CD4-positive, alpha-beta T cell treated with Interleukin-4 for 4 hours (primary cell): ENCODE results near the gene PHF20.
"Not testable (repeated sequence)": the region's sequence is repeated elsewhere in the genome, so short reads cannot be mapped to it uniquely, and the experiment has no call there.

Experiments used
- DNase-seq: peaks from one replicate; pipeline ENCODE4 v3.0.0-alpha.2; 2020

PHF20 gene

GRCh38 chr20:35891375-35891774 is 119.6 kb downstream of the PHF20 start:
- no peak for DNase-seq

- DNase-seq: no peak
These were observed 121.1 kb downstream of the PHF20 start for GRCh38 chr20:35892871-35893270.

GRCh38 chr20:35893942-35894341 is 122.1 kb downstream of the PHF20 start:
- DNase-seq: no peak

- DNase-seq: not testable (repeated sequence)
These were observed 123.7 kb downstream of the PHF20 start for GRCh38 chr20:35895516-35895915.

- no peak for DNase-seq
These were observed 127.2 kb downstream of the PHF20 start for GRCh38 chr20:35899064-35899463.

- DNase-seq: not testable (repeated sequence)
These were observed 129.4 kb downstream of the PHF20 start for GRCh38 chr20:35901230-35901629.

GRCh38 chr20:35901678-35902544 is 130.1 kb downstream of the PHF20 start:
- DNase-seq: no peak

GRCh38 chr20:35902545-35902941 is 130.7 kb downstream of the PHF20 start:
- DNase-seq: no peak

GRCh38 chr20:35903843-35904242 is 132.0 kb downstream of the PHF20 start:
- no peak for DNase-seq

- DNase-seq: no peak
These were observed 133.3 kb downstream of the PHF20 start for GRCh38 chr20:35904982-35905663.

- no peak for DNase-seq
These were observed 135.3 kb downstream of the PHF20 start for GRCh38 chr20:35907017-35907701.

GRCh38 chr20:35908007-35908406 is 136.2 kb downstream of the PHF20 start:
- no peak for DNase-seq

- no peak for DNase-seq
These were observed 137.4 kb downstream of the PHF20 start for GRCh38 chr20:35909176-35909575.

- DNase-seq: no peak
These were observed 138.0 kb downstream of the PHF20 start for GRCh38 chr20:35909796-35910195.

- DNase-seq: no peak
These were observed 138.4 kb downstream of the PHF20 start for GRCh38 chr20:35910254-35910653.

- no peak for DNase-seq
These were observed 141.1 kb downstream of the PHF20 start for GRCh38 chr20:35912881-35913280.

- DNase-seq: no peak
These were observed 145.3 kb downstream of the PHF20 start for GRCh38 chr20:35917077-35917476.

GRCh38 chr20:35918021-35918420 is 146.2 kb downstream of the PHF20 start:
- DNase-seq: no peak

- no peak for DNase-seq
These were observed 148.7 kb downstream of the PHF20 start for GRCh38 chr20:35920523-35920922.

- DNase-seq: no peak
These were observed 157.5 kb downstream of the PHF20 start for GRCh38 chr20:35929301-35929700.

- no peak for DNase-seq
These were observed 162.2 kb downstream of the PHF20 start for GRCh38 chr20:35934050-35934449.

GRCh38 chr20:35939264-35939663 is 167.4 kb downstream of the PHF20 start:
- no peak for DNase-seq

GRCh38 chr20:35941620-35942019 is 169.8 kb downstream of the PHF20 start:
- DNase-seq: no peak

- DNase-seq: no peak
These were observed 170.4 kb downstream of the PHF20 start for GRCh38 chr20:35942243-35942642.
